CMK (cell line): ENCODE measurements around the gene C1orf94.

ENCODE experiments used
- DNase-seq: peaks from one replicate; pipeline ENCODE4 v3.0.0-alpha.2; 2010; ENCODE audit warnings: low read depth

Gene C1orf94

DNA sequence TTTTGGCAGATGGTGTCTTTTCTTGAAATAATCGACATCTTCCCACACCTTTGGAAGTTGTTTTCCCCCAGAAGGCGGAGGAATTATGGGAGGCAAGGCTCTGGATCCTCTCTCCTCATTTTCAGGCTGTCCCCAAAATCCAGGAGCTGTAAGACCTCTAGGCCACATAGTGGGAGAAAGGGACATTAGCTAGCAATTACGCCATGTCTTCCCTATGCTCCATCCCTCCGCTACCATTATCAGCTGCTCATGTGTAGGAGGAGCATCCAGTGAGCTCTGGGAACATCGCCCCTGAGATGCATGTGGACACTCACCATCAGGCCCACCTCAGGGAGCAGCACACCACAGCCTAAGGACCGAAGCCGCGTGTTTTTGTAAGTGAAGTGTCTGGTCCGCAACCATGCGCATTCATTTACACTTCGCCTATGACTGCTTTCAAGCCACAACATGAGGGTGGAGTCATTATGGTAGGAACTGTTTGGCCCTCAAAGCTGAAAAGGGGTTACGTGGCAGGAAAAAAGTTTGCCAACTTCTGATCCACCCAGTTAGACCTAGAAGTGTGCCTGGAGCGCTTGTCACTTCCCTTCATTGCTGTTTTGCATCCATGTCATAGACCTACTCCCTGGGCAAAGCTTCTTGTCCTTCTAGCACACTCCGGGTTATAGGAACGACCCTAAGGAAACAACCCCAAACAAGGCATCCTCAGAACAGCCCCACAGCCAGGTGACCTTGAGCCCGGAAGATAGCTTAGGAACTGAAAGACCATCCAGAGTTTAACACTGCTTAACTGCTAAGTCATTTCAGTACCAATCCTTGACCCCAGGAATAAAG is 85.5 kb downstream of the C1orf94 start:
- no peak for DNase-seq

DNA sequence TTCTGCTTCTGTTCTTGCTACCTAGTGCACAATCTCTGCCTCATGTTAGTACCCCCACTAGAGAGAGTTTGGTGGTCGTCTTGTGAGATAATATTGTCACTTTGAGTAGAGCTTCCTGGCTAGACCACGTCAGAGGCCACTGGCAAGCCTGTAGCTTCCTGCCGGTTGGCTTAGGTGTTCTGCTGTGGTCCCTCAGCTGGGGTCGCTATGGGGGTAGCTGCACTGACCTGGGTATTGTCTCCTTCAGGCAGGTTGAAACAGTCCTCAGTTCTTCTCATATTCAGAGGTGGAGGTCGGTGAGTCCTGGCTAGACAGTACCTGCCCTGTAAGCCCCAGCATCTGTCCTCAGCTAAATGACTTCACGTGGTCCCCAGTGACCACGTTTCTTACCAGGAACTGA is 86.2 kb downstream of the C1orf94 start:
- no peak for DNase-seq

GRCh38 chr1:34263406-34263805 is 86.7 kb downstream of the C1orf94 start:
- DNase-seq: no peak

GRCh38 chr1:34265396-34265795 is 88.7 kb downstream of the C1orf94 start:
- DNase-seq: no peak

DNA sequence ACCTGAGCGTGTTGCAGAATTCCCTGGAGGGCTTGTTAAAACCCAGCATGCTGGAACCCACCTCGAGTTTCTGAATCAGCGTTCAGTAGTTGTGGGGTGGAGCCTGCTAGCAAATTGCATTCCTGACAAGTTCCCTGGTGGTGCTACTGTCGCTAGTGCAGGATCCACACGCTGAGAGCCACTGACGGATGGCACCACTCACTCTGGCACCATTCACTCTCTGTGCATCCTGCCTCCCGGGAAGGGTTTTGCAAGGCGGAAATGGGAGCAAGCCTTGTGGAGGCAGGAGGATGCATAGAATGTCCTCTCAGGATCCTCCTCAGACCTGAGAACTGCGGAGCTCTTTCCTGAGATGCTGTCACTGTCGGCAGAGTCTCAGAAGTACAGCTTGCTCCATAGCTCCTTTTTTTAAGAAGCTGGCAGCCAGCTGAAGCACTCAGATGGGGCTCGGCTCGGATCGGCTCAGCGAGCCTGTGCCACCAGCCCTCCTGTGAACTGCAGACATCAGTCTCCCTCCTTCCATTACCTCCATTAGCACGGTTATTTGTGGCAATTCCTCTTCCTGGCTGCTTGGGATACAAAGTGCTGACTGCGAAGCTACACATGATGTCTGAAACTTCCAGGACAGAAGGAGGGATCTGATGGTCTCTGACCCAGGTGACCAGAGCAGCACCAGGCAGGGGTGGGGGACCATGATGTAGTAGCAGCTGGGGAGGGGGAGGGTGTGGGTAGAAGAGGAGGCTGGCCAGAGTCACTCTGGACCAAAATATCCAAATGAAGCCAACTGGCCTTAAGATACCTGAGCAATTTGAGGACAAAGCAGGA is 89.6 kb downstream of the C1orf94 start:
- no peak for DNase-seq

DNA sequence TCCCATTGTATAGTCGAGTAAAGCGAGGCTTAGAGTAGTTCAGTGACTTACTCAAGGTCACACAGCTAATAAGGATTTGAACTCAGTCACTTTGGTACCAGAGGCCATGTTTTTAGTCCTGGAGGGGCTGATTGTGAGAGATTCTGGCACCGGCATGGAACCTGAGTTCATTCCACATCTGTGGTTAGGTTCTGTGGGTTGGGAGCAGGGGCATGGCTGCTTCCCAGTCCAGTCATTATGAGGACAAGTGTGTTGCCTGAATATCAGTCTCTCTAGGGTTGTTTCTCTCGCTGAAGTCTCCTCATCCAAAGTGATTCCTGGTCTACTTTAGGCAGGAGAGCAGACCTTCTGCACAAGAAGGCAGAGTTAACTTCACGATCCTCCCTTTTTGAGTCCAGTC is 90.6 kb downstream of the C1orf94 start:
- no peak for DNase-seq

DNA sequence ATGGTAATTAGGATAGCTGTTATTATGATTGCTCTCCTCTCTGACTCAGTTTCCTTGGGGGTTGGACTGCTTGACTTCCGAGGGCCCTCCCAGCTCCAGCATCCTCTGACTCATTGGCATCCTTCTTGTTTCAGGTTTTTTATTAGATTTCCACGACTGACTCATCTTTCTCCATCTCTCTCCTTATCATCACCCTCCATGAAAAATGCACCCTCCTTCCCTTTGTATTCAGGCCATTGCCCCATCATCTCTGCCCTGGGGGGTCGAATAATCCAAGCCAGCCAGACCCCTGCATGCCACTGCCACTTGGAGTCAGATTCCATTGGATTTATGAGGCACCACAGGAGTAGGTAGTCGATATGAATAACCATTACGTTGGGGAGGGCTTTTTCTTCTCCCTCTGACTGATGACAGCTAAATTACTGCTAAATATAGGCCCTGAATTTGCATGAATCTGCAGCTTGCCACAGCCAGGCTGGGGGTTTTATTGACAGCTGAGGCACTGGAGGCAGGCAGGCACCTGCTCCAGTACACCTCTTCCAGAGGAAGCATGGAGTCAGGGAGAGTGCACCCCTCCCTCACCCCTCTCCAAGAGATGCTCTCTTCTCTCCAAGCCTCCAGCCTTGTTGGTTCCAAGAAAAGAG is 91.7 kb downstream of the C1orf94 start:
- no peak for DNase-seq
